HepG2 (cell line): Measurements from ENCODE around the gene PIM1. TPM values are rescaled to one million over a fixed set of nuclear protein-coding genes. Genes with fewer than 3 reads are reported as not detected.

Source experiments
- ATAC-seq: fragments of 200-7000 bp; cut with Tn5 transposase; 3 replicates; pipeline ENCODE4 v1.9.1; 2020; ENCODE audit warnings: mild to moderate bottlenecking, moderate library complexity
- BruUV-seq: library from RNA; stranded (reverse); fragments of 400-500 nt; replicated peaks from 2 replicates; lab custom pipeline; 2021; lab: Mats Ljungman, UMichigan
- CTCF ChIA-PET: fragments of 300-600 bp; formaldehyde crosslinking; extraction: SDS; loops from one replicate; lab custom pipeline; 2021; ENCODE audit warnings: low total read pairs, inconsistent platforms, low intra/inter-chr PET ratio; lab: Yijun Ruan, JAX
- POLR2A ChIA-PET: fragments of 350-600 bp; sonication (Branson Sonifier 250); formaldehyde crosslinking; loops from one replicate; lab custom pipeline; 2020; ENCODE audit warnings: antibody characterized with exemption, inconsistent platforms; lab: Yijun Ruan, JAX
- DNase-seq: peaks from one replicate; pipeline ENCODE4 v3.0.0-alpha.2; 2015; ENCODE audit warnings: low spot score
- FAIRE-seq: peaks from 3 replicates; lab custom pipeline; 2011; peaks lifted over from hg19 to GRCh38; lab: Jason Lieb, UNC
- H2AFZ ChIP-seq: one replicate; pipeline ENCODE4 v1.6.1; 2011; ENCODE audit warnings: low read length, inconsistent platforms
- H3K27ac ChIP-seq: fragments of 300-600 bp; 3 replicates; pipeline ENCODE4 v1.8.0; 2011; ENCODE audit warnings: mixed run types, mild to moderate bottlenecking, mixed read lengths, low read length, inconsistent platforms; ENCODE audit not compliant: insufficient read depth; ENCODE audit errors: extremely low read length
- H3K27me3 ChIP-seq, 2 experiments: fragments of 200-600 bp in 1 of 2; 2 replicates in 1 of 2; 3 replicates in 1 of 2; pipeline versions ENCODE4 v1.6.0 to v1.8.0; 2011; ENCODE audit warnings: low read length in 2 of 2, mild to moderate bottlenecking in 2 of 2, moderate library complexity in 2 of 2, inconsistent platforms in 1 of 2; ENCODE audit not compliant: insufficient read depth in 2 of 2, control insufficient read depth in 1 of 2
- H3K36me3 ChIP-seq, 2 experiments: fragments of 200-600 bp in 1 of 2; replicated peaks in 1 of 2; 2 replicates in 1 of 2; 3 replicates in 1 of 2; pipeline versions ENCODE4 v1.5.1 to v1.8.0; 2011; ENCODE audit warnings: low read length in 2 of 2, inconsistent platforms in 1 of 2; ENCODE audit not compliant: insufficient read depth in 2 of 2, control insufficient read depth in 1 of 2
- H3K4me1 ChIP-seq: 2 replicates; pipeline ENCODE4 v1.5.1; 2012; ENCODE audit warnings: low read length, inconsistent platforms; ENCODE audit not compliant: insufficient read depth
- H3K4me2 ChIP-seq: 2 replicates; pipeline ENCODE4 v1.6.0; 2011; ENCODE audit warnings: low read depth, low read length, inconsistent platforms
- H3K4me3 ChIP-seq, 3 experiments: fragments of 200-600 bp in 1 of 3; sonication (generic), shearing (Covaris generic) in 1 of 3; replicated peaks in 1 of 3; 2 replicates each; pipeline ENCODE4 v1.5.1; 2011 to 2016; ENCODE audit warnings: low read length in 3 of 3, inconsistent platforms in 2 of 3, low read depth in 2 of 3, mild to moderate bottlenecking in 2 of 3, control low read depth in 1 of 3, mixed read lengths in 1 of 3; ENCODE audit not compliant: insufficient read depth in 1 of 3
- H3K79me2 ChIP-seq: one replicate; pipeline ENCODE4 v1.6.1; 2011; ENCODE audit warnings: low read length, inconsistent platforms; ENCODE audit not compliant: insufficient read depth
- H3K9ac ChIP-seq: 2 replicates; pipeline ENCODE4 v1.6.0; 2011; ENCODE audit warnings: mild to moderate bottlenecking, low read depth, low read length, inconsistent platforms; ENCODE audit not compliant: insufficient read depth
- H3K9me3 ChIP-seq: 2 replicates; pipeline ENCODE4 v1.5.1; 2012; ENCODE audit warnings: mild to moderate bottlenecking, low read length
- H4K20me1 ChIP-seq: 2 replicates; pipeline ENCODE4 v1.6.0; 2011; ENCODE audit warnings: inconsistent platforms, mild to moderate bottlenecking, low read length, moderate library complexity; ENCODE audit not compliant: insufficient read depth
- EEA1 ChIP-seq: sonication (generic); formaldehyde crosslinking; IDR thresholded peaks from 2 replicates; pipeline ENCODE4 v1.5.1; 2020; ENCODE audit warnings: mild to moderate bottlenecking, missing genetic modification reagents, borderline replicate concordance
- HOXA7 ChIP-seq: sonication (generic); formaldehyde crosslinking; IDR thresholded peaks from 2 replicates; pipeline ENCODE4 v1.8.1; 2022; ENCODE audit warnings: mild to moderate bottlenecking, missing genetic modification reagents, moderate library complexity
- HOXA9 ChIP-seq: sonication (generic); formaldehyde crosslinking; IDR thresholded peaks from 2 replicates; pipeline ENCODE4 v1.8.1; 2022; ENCODE audit warnings: missing genetic modification reagents, mild to moderate bottlenecking, moderate library complexity, borderline replicate concordance
- MIER2 ChIP-seq: IDR thresholded peaks from 2 replicates; pipeline ENCODE4 v1.6.1; 2016; ENCODE audit warnings: missing biosample characterization, missing genetic modification reagents
- MXD1 ChIP-seq: sonication (generic); formaldehyde crosslinking; IDR thresholded peaks from 2 replicates; pipeline ENCODE4 v1.4.0; 2020; ENCODE audit warnings: mild to moderate bottlenecking, missing genetic modification reagents
- ZBTB34 ChIP-seq: sonication (generic); formaldehyde crosslinking; IDR thresholded peaks from 2 replicates; pipeline ENCODE4 v1.8.0; 2022; ENCODE audit warnings: mild to moderate bottlenecking, missing genetic modification reagents
- ZBTB8A ChIP-seq: sonication (generic); formaldehyde crosslinking; IDR thresholded peaks from 2 replicates; pipeline ENCODE4 v1.4.0; 2020; ENCODE audit warnings: mild to moderate bottlenecking, low read depth, missing genetic modification reagents, borderline replicate concordance
- ZNF124 ChIP-seq: sonication (generic); formaldehyde crosslinking; IDR thresholded peaks from 2 replicates; pipeline ENCODE4 v1.4.0; 2020; ENCODE audit warnings: missing genetic modification reagents
- ZNF550 ChIP-seq: sonication (generic); formaldehyde crosslinking; IDR thresholded peaks from 2 replicates; pipeline ENCODE4 v1.4.0; 2020; ENCODE audit warnings: mild to moderate bottlenecking, missing genetic modification reagents, borderline replicate concordance
- ZNF563 ChIP-seq: sonication (generic); formaldehyde crosslinking; IDR thresholded peaks from 2 replicates; pipeline ENCODE4 v1.8.0; 2022; ENCODE audit warnings: mild to moderate bottlenecking, moderate library complexity, missing genetic modification reagents
- ZNF598 ChIP-seq: sonication (generic); formaldehyde crosslinking; IDR thresholded peaks from 2 replicates; pipeline ENCODE4 v1.5.1; 2020; ENCODE audit warnings: mild to moderate bottlenecking, missing genetic modification reagents, borderline replicate concordance
- WGBS: methylation state at CpG from one replicate; pipeline ENCODE4 v1.1.6; 2017; ENCODE audit warnings: low lambda C conversion rate; 5-methylcytosine and 5-hydroxymethylcytosine counted together
- in situ Hi-C: cut with HindIII; loops from 2 replicates; pipeline ENCODE4 v1.10.0; 2017; ENCODE audit warnings: low pct_unique_long_range_greater_than_20kb; ENCODE audit not compliant: extremely low pct_ligation_motif_present
- intact Hi-C: fragments of 100-400 bp; cut with micrococcal nuclease; formaldehyde crosslinking; loops from one replicate; pipeline ENCODE4 v1.10.0; 2022; ENCODE audit not compliant: unreplicated experiment
- polyA plus RNA-seq, 8 experiments: library from polyadenylated mRNA; depleted of rRNA in 3 of 8; stranded (reverse) in 7 of 8; unstranded in 1 of 8; fragments of >200 nt; fragmentation: Illumina TruSeq in 4 of 8; extraction: Trizol in 4 of 8; gene quantifications; 2 replicates each; pipeline versions ENCODE4 v1.2.1 to v1.2.3, GENCODE V29; 2011 to 2016; ENCODE audit warnings: low read depth in 4 of 8, missing spikeins in 1 of 8, mixed read lengths in 1 of 8; ENCODE audit not compliant: insufficient read depth in 1 of 8
- total RNA-seq, 5 experiments: library from RNA; depleted of rRNA; stranded (reverse); fragments of >200 nt; fragmentation: Illumina TruSeq; extraction: Trizol; gene quantifications; 2 replicates each; pipeline ENCODE4 v1.2.3, GENCODE V29; 2016; ENCODE audit warnings: low read depth in 1 of 5
- TF ChIP-seq, protein P1 (sequence below): sonication (generic); formaldehyde crosslinking; IDR thresholded peaks from 2 replicates; pipeline ENCODE4 v1.4.0; 2020; ENCODE audit warnings: missing genetic modification reagents, borderline replicate concordance
- TF ChIP-seq, protein P2 (sequence below): sonication (generic); formaldehyde crosslinking; IDR thresholded peaks from 2 replicates; pipeline ENCODE4 v1.5.1; 2020; ENCODE audit warnings: missing genetic modification reagents, mild to moderate bottlenecking, borderline replicate concordance

PIM1 gene
- total and polyA plus RNA-seq, 2 of the 13 experiments (the other 11 are each of a cell fraction or from before 2014, with no cell fraction given), result 29.4 to 117 TPM

DNA sequence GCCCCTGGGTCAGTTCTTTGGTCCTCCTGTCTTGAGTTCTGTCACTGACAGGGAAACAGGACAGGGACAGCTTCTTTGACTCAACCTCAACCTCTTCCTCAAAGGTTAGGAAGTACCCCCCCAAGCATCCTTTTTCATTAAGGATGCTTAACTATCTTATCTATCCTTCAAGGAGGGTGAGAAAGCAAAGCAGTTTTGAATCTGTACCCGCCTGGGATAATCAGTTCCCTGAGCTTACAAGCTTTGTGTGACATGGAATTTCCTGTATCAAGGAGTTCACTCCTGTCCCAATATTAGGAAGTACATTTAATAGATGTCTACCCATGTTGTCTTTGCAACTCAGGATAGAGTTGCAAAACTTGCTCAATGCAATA is 31.1 kb upstream of the PIM1 start:
- ATAC-seq (no peak), FAIRE-seq (no peak), DNase-seq (no peak)
- Histone ChIP-seq H3K9me3 (no peaks in the 10 kb centered on the region), H3K9ac (no peak overlapping the region), H3K4me2 (no peak overlapping the region), H3K4me1 (peaks cover 87% of the 10 kb centered on the region), H4K20me1 (no peaks in the 10 kb centered on the region), H3K79me2 (no peaks in the 10 kb centered on the region), H3K27ac (peak overlapping the region; percentile 92), H3K36me3 (no peaks in the 10 kb centered on the region), H3K4me3 (no peak overlapping the region), H2AFZ (no peak overlapping the region), H3K27me3 (no peaks in the 10 kb centered on the region)
- no TSS peak for BruUV-seq
- ChIA-PET POLR2A (interaction anchor here (1.1 to 5.8 kb wide), 6 partner anchors 8 to 36 kb away, joined by 3 to 107 read pairs (median 62); partner anchors contain the start of gene PIM1), CTCF (no interaction called here)
- in situ Hi-C loops (no loop called here), intact Hi-C loops (no loop called here)
- 100% methylated on average over 1 of the region's 1 CpG for WGBS
- TF ChIP-seq ZNF124 (no peak), ZBTB8A (CRISPR knock-in tag) (no peak), MIER2 (CRISPR knock-in tag) (no peak), HOXA9 (CRISPR knock-in tag) (no peak), HOXA7 (CRISPR knock-in tag) (no peak), ZBTB34 (no peak), ZNF598 (no peak), EEA1 (CRISPR knock-in tag) (no peak), ZNF563 (no peak), MXD1 (CRISPR knock-in tag) (no peak), ZNF550 (no peak)
- TF ChIP-seq, protein P1, sequence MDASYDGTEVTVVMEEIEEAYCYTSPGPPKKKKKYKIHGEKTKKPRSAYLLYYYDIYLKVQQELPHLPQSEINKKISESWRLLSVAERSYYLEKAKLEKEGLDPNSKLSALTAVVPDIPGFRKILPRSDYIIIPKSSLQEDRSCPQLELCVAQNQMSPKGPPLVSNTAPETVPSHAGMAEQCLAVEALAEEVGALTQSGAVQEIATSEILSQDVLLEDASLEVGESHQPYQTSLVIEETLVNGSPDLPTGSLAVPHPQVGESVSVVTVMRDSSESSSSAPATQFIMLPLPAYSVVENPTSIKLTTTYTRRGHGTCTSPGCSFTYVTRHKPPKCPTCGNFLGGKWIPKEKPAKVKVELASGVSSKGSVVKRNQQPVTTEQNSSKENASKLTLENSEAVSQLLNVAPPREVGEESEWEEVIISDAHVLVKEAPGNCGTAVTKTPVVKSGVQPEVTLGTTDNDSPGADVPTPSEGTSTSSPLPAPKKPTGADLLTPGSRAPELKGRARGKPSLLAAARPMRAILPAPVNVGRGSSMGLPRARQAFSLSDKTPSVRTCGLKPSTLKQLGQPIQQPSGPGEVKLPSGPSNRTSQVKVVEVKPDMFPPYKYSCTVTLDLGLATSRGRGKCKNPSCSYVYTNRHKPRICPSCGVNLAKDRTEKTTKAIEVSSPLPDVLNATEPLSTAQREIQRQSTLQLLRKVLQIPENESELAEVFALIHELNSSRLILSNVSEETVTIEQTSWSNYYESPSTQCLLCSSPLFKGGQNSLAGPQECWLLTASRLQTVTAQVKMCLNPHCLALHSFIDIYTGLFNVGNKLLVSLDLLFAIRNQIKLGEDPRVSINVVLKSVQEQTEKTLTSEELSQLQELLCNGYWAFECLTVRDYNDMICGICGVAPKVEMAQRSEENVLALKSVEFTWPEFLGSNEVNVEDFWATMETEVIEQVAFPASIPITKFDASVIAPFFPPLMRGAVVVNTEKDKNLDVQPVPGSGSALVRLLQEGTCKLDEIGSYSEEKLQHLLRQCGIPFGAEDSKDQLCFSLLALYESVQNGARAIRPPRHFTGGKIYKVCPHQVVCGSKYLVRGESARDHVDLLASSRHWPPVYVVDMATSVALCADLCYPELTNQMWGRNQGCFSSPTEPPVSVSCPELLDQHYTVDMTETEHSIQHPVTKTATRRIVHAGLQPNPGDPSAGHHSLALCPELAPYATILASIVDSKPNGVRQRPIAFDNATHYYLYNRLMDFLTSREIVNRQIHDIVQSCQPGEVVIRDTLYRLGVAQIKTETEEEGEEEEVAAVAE (CRISPR knock-in tag), result no peak
- TF ChIP-seq, protein P2, sequence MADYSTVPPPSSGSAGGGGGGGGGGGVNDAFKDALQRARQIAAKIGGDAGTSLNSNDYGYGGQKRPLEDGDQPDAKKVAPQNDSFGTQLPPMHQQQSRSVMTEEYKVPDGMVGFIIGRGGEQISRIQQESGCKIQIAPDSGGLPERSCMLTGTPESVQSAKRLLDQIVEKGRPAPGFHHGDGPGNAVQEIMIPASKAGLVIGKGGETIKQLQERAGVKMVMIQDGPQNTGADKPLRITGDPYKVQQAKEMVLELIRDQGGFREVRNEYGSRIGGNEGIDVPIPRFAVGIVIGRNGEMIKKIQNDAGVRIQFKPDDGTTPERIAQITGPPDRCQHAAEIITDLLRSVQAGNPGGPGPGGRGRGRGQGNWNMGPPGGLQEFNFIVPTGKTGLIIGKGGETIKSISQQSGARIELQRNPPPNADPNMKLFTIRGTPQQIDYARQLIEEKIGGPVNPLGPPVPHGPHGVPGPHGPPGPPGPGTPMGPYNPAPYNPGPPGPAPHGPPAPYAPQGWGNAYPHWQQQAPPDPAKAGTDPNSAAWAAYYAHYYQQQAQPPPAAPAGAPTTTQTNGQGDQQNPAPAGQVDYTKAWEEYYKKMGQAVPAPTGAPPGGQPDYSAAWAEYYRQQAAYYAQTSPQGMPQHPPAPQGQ (CRISPR knock-in tag), result no peak
